Vagina (tissue), 2 donors: ENCODE data around the gene MELK. TPM values are rescaled to one million over a fixed set of nuclear protein-coding genes. Genes with fewer than 3 reads are reported as not detected.
"Not testable (repeated sequence)": the region's sequence is repeated elsewhere in the genome, so short reads cannot be mapped to it uniquely, and the experiment has no call there.

Experiments
- DNase-seq, 2 donors: peaks; one replicate each; pipeline ENCODE4 v3.0.0-alpha.2; 2017; ENCODE audit errors: extremely low spot score in 2 of 2
- H3K27ac ChIP-seq: fragments of 200-600 bp; sonication (generic); one replicate; pipeline ENCODE4 v1.5.1; 2019
- H3K27me3 ChIP-seq: fragments of 200-600 bp; sonication (generic); one replicate; pipeline ENCODE4 v1.5.1; 2019
- H3K36me3 ChIP-seq, 2 donors: fragments of 200-600 bp; sonication (generic); one replicate each; pipeline ENCODE4 v1.5.1; 2017 to 2019
- H3K4me1 ChIP-seq: fragments of 200-600 bp; sonication (generic); one replicate; pipeline ENCODE4 v1.5.1; 2019
- H3K4me3 ChIP-seq, 2 donors: fragments of 200-600 bp; sonication (generic); 1 replicate in 1 of 2; 2 replicates in 1 of 2; pipeline ENCODE4 v1.5.1; 2016 to 2019
- H3K9me3 ChIP-seq: fragments of 200-600 bp; sonication (generic); one replicate; pipeline ENCODE4 v1.5.1; 2019
- POLR2A ChIP-seq, 2 donors: fragments of 450-650 bp; IDR thresholded peaks; one replicate each; pipeline ENCODE4 v1.6.1; 2017; ENCODE audit warnings: antibody characterized with exemption in 2 of 2, mild to moderate bottlenecking in 2 of 2, moderate library complexity in 2 of 2
- POLR2AphosphoS5 ChIP-seq, 2 donors: sonication (generic); formaldehyde crosslinking; IDR thresholded peaks; one replicate each; pipeline ENCODE4 v1.9.0; 2017; ENCODE audit warnings: antibody characterized with exemption in 2 of 2, mild to moderate bottlenecking in 2 of 2, low read depth in 1 of 2; ENCODE audit not compliant: insufficient read depth in 1 of 2
- intact Hi-C: fragments of 100-400 bp; cut with DNase I; formaldehyde crosslinking; loops from one replicate; pipeline ENCODE4 v1.15.1; 2023
- total RNA-seq: library from RNA; depleted of rRNA; stranded (reverse); fragments of >200 nt; gene quantifications from one replicate; pipeline ENCODE4 v1.2.3, GENCODE V29; 2016
- TF ChIP-seq, protein P1 (sequence below), 3 experiments: fragments of 450-650 bp in 2 of 3; fragments of 200-600 bp in 1 of 3; sonication (generic) in 1 of 3; IDR thresholded peaks; one replicate each; pipeline ENCODE4 v1.5.1; 2017 to 2019; ENCODE audit warnings: antibody characterized with exemption in 3 of 3, mild to moderate bottlenecking in 2 of 3, moderate library complexity in 2 of 3

Gene MELK
- total RNA-seq, 1 donor from 2014 or later: 2.9 TPM

DNA sequence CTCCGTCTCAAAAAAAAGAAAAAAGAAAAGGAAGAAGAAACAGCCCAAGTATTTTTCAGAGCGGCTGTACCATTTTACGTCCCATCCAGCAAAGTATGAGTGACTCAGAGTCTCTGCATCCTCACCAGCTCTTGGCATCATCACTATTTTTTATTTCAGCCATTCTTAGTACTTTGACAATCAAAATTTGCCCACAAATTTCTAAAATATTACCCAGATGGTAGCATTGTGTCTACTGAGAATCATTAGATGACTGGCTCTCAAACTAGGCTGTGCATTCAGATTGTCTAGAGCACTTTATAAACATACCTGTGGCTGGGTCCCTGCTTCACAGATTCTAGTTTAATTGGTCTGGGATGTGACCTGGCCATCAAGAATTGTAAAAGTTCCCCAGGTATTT lies 21.6 kb upstream of the MELK start:
- Histone ChIP-seq H3K36me3 (no peaks in the 10 kb centered on the region), H3K4me3 (no peak overlapping the region)

DNA sequence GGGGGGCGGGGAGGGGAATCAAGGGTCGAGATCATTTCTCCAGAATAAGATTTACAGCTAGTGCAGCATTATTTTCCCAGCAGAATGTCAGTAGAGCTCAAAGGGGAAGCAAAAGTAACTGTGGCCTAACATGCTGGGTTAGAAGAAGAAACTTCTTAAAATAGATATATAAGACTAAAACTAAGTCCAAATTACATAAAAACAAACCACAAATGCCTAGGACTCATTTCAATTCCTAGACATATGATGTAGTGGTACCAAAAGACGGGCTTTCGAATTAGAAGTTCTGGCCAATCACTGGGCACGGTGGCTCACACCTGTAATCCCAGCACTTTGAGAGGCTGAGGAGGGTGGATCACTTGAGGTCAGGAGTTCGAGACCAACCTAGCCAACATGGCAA lies 20.8 kb upstream of the MELK start:
- H3K4me1 ChIP-seq: no peaks in the 10 kb centered on the region
- DNase-seq: no peak
- intact Hi-C loops: no loop called here
- no peak for TF ChIP-seq POLR2A (IDR thresholded peaks at IDR 0.05)
- no peak for TF ChIP-seq POLR2AphosphoS5 (IDR thresholded peaks at IDR 0.05; ENCODE audit: insufficient read depth in 1 of 2, low read depth in 1 of 2)
- TF ChIP-seq, protein P1, sequence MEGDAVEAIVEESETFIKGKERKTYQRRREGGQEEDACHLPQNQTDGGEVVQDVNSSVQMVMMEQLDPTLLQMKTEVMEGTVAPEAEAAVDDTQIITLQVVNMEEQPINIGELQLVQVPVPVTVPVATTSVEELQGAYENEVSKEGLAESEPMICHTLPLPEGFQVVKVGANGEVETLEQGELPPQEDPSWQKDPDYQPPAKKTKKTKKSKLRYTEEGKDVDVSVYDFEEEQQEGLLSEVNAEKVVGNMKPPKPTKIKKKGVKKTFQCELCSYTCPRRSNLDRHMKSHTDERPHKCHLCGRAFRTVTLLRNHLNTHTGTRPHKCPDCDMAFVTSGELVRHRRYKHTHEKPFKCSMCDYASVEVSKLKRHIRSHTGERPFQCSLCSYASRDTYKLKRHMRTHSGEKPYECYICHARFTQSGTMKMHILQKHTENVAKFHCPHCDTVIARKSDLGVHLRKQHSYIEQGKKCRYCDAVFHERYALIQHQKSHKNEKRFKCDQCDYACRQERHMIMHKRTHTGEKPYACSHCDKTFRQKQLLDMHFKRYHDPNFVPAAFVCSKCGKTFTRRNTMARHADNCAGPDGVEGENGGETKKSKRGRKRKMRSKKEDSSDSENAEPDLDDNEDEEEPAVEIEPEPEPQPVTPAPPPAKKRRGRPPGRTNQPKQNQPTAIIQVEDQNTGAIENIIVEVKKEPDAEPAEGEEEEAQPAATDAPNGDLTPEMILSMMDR (IDR thresholded peaks at IDR 0.05): no peak
- no peak overlapping the region for H3K27ac ChIP-seq
- no peaks in the 10 kb centered on the region for H3K9me3 ChIP-seq
- no peak overlapping the region for H3K4me3 ChIP-seq
- H3K27me3 ChIP-seq: no peaks in the 10 kb centered on the region
- H3K36me3 ChIP-seq: no peaks in the 10 kb centered on the region

More for the DNA sequence above, 21.6 kb upstream of the MELK start:
- Histone ChIP-seq H3K27me3 (no peaks in the 10 kb centered on the region), H3K9me3 (no peaks in the 10 kb centered on the region), H3K4me1 (no peaks in the 10 kb centered on the region), H3K27ac (no peak overlapping the region)
- no peak for TF ChIP-seq POLR2A (IDR thresholded peaks at IDR 0.05)
- TF ChIP-seq, protein P1 (IDR thresholded peaks at IDR 0.05): no peak
- no peak for TF ChIP-seq POLR2AphosphoS5 (IDR thresholded peaks at IDR 0.05; ENCODE audit: insufficient read depth in 1 of 2, low read depth in 1 of 2)
- DNase-seq: no peak
- intact Hi-C loops: no loop called here

DNA sequence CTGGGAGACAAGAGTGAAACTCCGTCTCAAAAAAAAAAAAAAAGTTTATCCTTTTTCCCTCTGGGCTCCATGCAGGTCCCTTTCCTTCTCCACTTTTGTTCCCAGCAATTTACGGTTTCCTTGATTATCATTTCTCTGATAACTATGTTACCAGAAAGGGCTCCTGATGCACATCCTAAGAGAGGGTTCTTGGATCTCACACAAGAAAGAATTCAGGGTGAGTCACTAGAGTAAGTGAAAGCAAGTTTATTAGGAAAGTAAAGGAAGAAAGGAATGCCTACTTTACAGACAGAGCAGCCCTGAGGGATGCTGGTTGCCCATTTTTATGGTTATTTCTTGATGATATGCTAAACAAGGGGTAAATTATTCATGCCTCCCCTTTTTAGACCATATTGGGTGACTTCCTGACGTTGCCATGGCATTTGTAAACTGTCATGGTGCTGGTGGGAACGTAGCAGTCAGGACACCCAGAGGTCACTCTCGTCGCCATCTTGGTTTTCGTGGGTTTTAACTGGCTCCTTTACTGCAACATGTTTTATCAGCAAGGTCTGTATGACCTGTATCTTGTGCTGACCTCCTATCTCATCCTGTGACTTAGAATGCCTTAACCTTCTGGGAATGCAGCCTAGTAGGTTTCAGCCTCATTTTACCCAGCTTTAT lies 13.5 kb upstream of the MELK start:
- intact Hi-C loops: loop anchor here (5.0 kb wide), 1 partner anchor 152 kb away; no protein-coding TSS in a partner anchor
- H3K9me3 ChIP-seq: no peaks in the 10 kb centered on the region
- H3K4me3 ChIP-seq: no peak overlapping the region
- H3K4me1 ChIP-seq: no peaks in the 10 kb centered on the region
- no peaks in the 10 kb centered on the region for H3K36me3 ChIP-seq
- TF ChIP-seq, protein P1 (IDR thresholded peaks at IDR 0.05): no peak
- TF ChIP-seq POLR2A (IDR thresholded peaks at IDR 0.05): no peak
- TF ChIP-seq POLR2AphosphoS5 (IDR thresholded peaks at IDR 0.05; ENCODE audit: insufficient read depth in 1 of 2, low read depth in 1 of 2): no peak
- no peaks in the 10 kb centered on the region for H3K27me3 ChIP-seq
- H3K27ac ChIP-seq: no peak overlapping the region
- DNase-seq: no peak

DNA sequence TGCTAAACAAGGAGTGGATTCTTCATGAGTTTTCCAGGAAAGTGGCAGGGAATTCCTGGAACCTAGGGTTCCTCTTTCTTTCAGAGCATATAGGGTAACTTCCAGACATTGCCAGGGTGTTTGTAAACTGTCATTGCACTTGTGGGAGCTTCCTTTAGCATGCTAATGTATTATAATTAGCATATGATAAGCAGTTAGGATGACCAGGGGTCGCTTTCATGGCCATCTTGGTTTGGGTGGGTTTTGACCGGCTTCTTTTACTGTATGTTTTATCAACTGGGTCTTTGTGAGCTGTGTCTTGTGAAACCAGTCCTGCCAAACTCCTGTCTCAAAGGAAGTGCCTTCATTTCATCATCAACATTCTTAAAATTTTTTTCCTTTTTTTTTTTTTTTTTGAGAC lies 11.9 kb upstream of the MELK start:
- H3K27me3 ChIP-seq: no peaks in the 10 kb centered on the region
- no peak overlapping the region for H3K27ac ChIP-seq
- H3K9me3 ChIP-seq: no peaks in the 10 kb centered on the region
- TF ChIP-seq POLR2A (IDR thresholded peaks at IDR 0.05): no peak
- TF ChIP-seq POLR2AphosphoS5 (IDR thresholded peaks at IDR 0.05; ENCODE audit: insufficient read depth in 1 of 2, low read depth in 1 of 2): no peak
- TF ChIP-seq, protein P1 (IDR thresholded peaks at IDR 0.05): no peak
- no peaks in the 10 kb centered on the region for H3K36me3 ChIP-seq
- H3K4me3 ChIP-seq: no peak overlapping the region
- DNase-seq: no peak
- intact Hi-C loops: no loop called here
- H3K4me1 ChIP-seq: no peaks in the 10 kb centered on the region

- H3K36me3 ChIP-seq, H3K27ac ChIP-seq, H3K4me3 ChIP-seq, H3K9me3 ChIP-seq, DNase-seq, H3K27me3 ChIP-seq, intact Hi-C loops: not testable (repeated sequence)
- peaks cover 13% of the 10 kb centered on the region for H3K4me1 ChIP-seq
Measured at GRCh38 chr9:36562801-36563200, 9.9 kb upstream of the MELK start.
